ENCODE data around the gene ANKRD65.
"Not testable (repeated sequence)": the region's sequence is repeated elsewhere in the genome, so short reads cannot be mapped to it uniquely, and the experiment has no call there.

ANKRD65 gene

DNA sequence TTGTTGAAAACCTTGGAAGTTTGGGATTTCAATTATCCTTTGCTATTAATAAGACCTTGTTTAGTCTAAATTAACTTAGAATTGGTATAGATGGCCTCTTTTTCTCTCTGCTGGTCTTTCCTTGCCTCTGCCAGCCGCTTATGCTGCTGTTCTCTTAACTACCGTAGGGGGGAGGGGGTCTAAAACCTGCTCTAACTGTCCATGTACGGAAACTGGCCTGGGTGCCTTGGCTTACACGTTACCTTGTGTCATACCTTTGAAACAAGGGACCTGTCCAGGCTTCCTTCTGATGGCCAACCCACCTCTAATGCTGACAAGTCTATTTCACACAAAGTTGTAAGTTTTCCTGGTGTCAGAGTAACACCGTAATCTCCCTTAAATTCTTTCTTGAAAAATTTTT, 3.7 kb downstream of the ANKRD65 start:
- H3K4me1 ChIP-seq (ENCODE audit: control insufficient read depth in 1 of 2, insufficient read depth in 2 of 2, low read length in 2 of 2); H3K36me3 ChIP-seq (ENCODE audit: control insufficient read depth in 1 of 2, insufficient read depth in 2 of 2, low read length in 2 of 2); H3K9me3 ChIP-seq (ENCODE audit: control insufficient read depth in 1 of 2, low read length in 2 of 2); H3K4me3 ChIP-seq (ENCODE audit: low read depth in 1 of 2, low read length in 2 of 2); H3K9ac ChIP-seq (ENCODE audit: low read depth in 1 of 2, low read length in 2 of 2); H3K27ac ChIP-seq (ENCODE audit: low read depth, low read length); H3K27me3 ChIP-seq (ENCODE audit: control insufficient read depth in 1 of 2, insufficient read depth in 2 of 2, low read length in 2 of 2): not testable (repeated sequence)

DNA sequence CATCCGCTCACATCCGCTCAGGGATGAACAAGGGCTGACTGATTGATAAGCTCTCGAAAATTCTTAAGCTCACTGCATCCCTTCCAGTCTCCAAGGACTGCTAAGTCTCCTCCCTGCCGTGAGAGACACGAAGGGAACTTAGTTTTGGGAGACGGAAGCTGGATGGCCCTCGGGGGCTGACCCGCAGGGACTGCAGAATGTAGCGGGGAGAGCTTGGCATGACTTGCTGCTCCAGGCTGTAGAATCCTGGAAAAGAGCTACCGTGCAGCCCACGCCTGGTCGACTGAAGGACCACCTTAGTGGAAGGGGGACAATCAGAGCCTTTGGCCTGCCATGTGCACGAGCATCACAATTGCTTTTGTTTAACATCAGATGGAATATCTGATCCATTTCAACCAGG, 5.3 kb downstream of the ANKRD65 start:
- no peaks in the 10 kb centered on the region for H3K36me3 ChIP-seq (ENCODE audit: control insufficient read depth in 1 of 2, insufficient read depth in 2 of 2, low read length in 2 of 2)
- H3K4me3 ChIP-seq (ENCODE audit: low read depth in 1 of 2, low read length in 2 of 2) = no peak overlapping the region
- no peaks in the 10 kb centered on the region for H3K27me3 ChIP-seq (ENCODE audit: control insufficient read depth in 1 of 2, insufficient read depth in 2 of 2, low read length in 2 of 2)
- no peak overlapping the region for H3K9ac ChIP-seq (ENCODE audit: low read depth in 1 of 2, low read length in 2 of 2)
- H3K4me1 ChIP-seq (ENCODE audit: control insufficient read depth in 1 of 2, insufficient read depth in 2 of 2, low read length in 2 of 2) = no peaks in the 10 kb centered on the region
- no peaks in the 10 kb centered on the region for H3K9me3 ChIP-seq (ENCODE audit: control insufficient read depth in 1 of 2, low read length in 2 of 2)
- no peak overlapping the region for H3K27ac ChIP-seq (ENCODE audit: low read depth, low read length)

DNA sequence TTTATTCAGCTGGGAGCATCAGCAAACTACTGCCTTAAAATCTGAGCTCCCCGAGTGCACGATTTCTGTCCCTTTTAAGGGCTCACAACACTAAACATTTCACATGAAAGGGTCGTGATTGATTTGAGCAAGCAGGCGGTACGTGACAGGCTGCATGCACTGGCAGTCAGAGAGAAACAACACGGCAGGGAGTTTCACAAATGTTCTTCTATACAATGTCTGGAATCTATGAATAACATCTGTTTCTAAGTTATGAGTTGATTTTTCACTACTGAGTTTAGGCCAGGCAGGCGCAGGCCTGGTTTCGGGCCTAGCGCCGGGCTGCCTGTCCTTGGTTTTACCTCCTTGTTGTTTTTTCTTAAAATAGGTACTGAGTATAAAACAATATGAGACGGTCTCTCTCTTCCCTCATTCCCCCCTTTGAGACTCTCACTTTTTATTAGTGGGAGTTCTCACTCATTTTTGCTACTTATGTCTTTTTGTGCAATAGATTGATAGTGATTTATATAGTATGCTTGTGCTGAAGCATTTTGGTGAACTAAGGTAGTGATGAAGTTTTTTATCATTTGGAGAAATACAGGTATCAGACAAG, 8.7 kb downstream of the ANKRD65 start:
- not testable (repeated sequence) for H3K9me3 ChIP-seq (ENCODE audit: control insufficient read depth in 1 of 2, low read length in 2 of 2); H3K36me3 ChIP-seq (ENCODE audit: control insufficient read depth in 1 of 2, insufficient read depth in 2 of 2, low read length in 2 of 2); H3K27me3 ChIP-seq (ENCODE audit: control insufficient read depth in 1 of 2, insufficient read depth in 2 of 2, low read length in 2 of 2); H3K27ac ChIP-seq (ENCODE audit: low read depth, low read length); H3K4me1 ChIP-seq (ENCODE audit: control insufficient read depth in 1 of 2, insufficient read depth in 2 of 2, low read length in 2 of 2); H3K9ac ChIP-seq (ENCODE audit: low read depth in 1 of 2, low read length in 2 of 2); H3K4me3 ChIP-seq (ENCODE audit: low read depth in 1 of 2, low read length in 2 of 2)

DNA sequence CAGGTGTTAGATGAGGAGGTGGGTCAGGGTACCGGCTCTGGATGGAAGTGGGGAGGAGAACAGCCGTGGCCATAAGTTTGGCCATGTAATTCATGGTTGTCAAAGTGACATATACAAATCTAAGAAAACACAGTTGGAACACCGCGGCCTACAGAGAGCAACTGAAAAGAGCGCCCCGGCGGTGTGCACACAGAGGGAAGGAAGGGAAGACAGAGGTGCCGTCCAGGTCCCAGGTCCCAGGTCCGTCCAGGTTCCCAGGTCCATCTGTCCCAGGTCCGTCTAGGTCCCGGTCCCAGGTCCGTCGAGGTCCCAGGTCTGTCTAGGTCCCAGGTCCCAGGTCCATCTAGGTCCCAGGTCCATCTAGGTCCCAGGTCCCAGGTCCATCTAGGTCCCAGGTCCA, 9.4 kb downstream of the ANKRD65 start:
- Histone ChIP-seq H3K9me3 (ENCODE audit: control insufficient read depth in 1 of 2, low read length in 2 of 2) (no peaks in the 10 kb centered on the region), H3K27me3 (ENCODE audit: control insufficient read depth in 1 of 2, insufficient read depth in 2 of 2, low read length in 2 of 2) (no peaks in the 10 kb centered on the region), H3K36me3 (ENCODE audit: control insufficient read depth in 1 of 2, insufficient read depth in 2 of 2, low read length in 2 of 2) (no peaks in the 10 kb centered on the region), H3K4me3 (ENCODE audit: low read depth in 1 of 2, low read length in 2 of 2) (no peak overlapping the region), H3K27ac (ENCODE audit: low read depth, low read length) (no peak overlapping the region), H3K4me1 (ENCODE audit: control insufficient read depth in 1 of 2, insufficient read depth in 2 of 2, low read length in 2 of 2) (peaks cover 4 to 8% of the 10 kb centered on the region in 2 donors), H3K9ac (ENCODE audit: low read depth in 1 of 2, low read length in 2 of 2) (no peak overlapping the region)

DNA sequence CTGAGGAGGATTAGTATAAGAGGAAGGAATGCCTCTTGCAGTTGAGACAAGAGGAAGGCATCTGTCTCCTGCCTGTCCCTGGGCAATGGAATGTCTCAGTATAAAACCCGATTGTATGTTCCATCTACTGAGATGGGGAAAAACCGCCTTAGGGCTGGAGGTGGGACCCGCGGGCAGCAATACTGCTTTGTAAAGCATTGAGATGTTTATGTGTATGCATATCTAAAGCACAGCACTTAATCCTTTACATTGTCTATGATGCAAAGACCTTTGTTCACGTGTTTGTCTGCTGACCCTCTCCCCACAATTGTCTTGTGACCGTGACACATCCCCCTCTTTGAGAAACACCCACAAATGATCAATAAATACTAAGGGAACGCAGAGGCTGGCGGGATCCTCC, 10.8 kb downstream of the ANKRD65 start:
- H3K27me3 ChIP-seq (ENCODE audit: control insufficient read depth in 1 of 2, insufficient read depth in 2 of 2, low read length in 2 of 2); H3K9ac ChIP-seq (ENCODE audit: low read depth in 1 of 2, low read length in 2 of 2); H3K27ac ChIP-seq (ENCODE audit: low read depth, low read length); H3K36me3 ChIP-seq (ENCODE audit: control insufficient read depth in 1 of 2, insufficient read depth in 2 of 2, low read length in 2 of 2); H3K9me3 ChIP-seq (ENCODE audit: control insufficient read depth in 1 of 2, low read length in 2 of 2); H3K4me3 ChIP-seq (ENCODE audit: low read depth in 1 of 2, low read length in 2 of 2): not testable (repeated sequence)
- H3K4me1 ChIP-seq (ENCODE audit: control insufficient read depth in 1 of 2, insufficient read depth in 2 of 2, low read length in 2 of 2) = peaks cover 13 to 20% of the 10 kb centered on the region in 2 donors

DNA sequence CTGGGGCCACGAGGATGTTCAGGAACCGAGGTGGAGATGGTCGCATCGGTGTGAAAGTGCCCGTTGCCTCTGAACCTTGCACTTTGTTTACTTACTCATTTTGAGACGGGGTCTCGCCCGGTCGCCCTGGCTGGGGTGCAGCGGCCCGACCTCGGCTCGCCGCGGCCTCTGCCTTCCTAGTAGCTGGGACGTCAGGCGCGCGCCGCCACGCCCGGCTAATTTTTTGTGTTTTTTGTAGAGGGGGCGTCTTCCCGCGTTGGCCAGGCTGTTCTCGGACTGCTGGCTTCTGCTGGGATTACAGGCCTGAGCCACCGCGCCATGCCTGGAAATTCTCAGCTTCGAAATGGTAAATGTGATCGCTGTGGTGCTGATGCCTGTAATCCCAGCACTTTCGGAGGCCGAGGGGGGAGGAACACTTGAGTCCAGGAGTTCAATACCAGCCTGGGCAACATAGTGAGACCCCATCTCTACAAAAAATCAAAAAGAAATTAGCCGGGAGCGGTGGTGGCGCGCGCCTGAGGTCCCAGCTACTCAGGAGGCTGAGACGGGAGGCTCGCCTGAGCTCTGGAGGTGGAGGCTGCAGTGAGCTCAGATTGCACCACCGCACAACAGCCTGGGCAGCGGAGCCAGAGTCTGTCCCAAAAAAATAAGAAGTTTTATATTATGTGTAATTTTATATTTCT, 13.3 kb downstream of the ANKRD65 start:
- H3K36me3 ChIP-seq (ENCODE audit: control insufficient read depth in 1 of 2, insufficient read depth in 2 of 2, low read length in 2 of 2) = peaks cover 6 to 22% of the 10 kb centered on the region in 2 donors
- peak overlapping the region; percentile 50 for H3K27ac ChIP-seq (ENCODE audit: low read depth, low read length)
- no peaks in the 10 kb centered on the region for H3K27me3 ChIP-seq (ENCODE audit: control insufficient read depth in 1 of 2, insufficient read depth in 2 of 2, low read length in 2 of 2)
- H3K4me3 ChIP-seq (ENCODE audit: low read depth in 1 of 2, low read length in 2 of 2) = peak overlapping the region; percentile 78 to 91
- peak overlapping the region; percentile 76 to 79 for H3K9ac ChIP-seq (ENCODE audit: low read depth in 1 of 2, low read length in 2 of 2)
- no peaks in the 10 kb centered on the region for H3K9me3 ChIP-seq (ENCODE audit: control insufficient read depth in 1 of 2, low read length in 2 of 2)
- peaks cover 13 to 20% of the 10 kb centered on the region in 2 donors for H3K4me1 ChIP-seq (ENCODE audit: control insufficient read depth in 1 of 2, insufficient read depth in 2 of 2, low read length in 2 of 2)

DNA sequence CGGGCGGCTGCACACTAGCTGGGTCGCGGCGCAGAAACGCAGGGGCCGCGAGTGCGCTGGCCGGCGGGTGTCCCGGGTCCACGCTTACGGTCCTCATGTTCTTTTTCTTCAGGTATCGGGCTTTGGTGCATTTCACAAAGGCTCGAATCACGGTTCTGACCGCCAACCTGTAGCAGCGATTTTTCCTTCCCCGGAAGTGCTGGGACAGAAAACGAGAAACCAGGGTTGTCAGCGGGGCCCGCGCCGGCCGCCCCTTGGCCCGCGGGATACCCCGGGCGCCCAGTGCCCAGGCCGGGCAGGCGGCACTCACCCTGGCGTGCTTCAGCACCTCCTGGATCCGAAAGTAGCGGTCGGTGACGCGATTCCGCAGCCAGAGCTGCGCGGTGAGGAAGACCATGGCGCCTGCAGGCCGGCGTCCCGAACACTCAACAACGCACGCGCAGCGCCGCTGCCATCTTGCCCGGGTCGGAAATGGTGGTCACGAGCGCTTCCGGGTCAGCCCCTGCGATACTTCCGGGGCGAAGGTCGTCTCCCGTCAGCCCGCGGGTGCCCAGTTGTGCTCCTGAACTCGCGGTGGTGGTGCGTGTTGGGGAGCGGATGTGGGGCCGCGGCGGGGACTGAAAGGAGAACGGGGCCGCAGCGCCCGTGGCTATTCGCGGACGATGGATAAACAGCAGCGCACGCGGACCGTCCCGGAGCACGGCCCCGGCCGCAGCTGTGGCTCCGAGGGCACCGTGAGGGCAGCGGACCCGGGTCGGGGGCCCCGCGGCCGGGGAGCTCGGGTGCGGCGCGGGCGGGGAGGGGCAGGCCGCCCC, 14.0 kb downstream of the ANKRD65 start, which contains the start of gene MRPL20:
Gene MRPL20 (minus strand): TSS at position 473 of the 815 bp plus-strand sequence. CDS start 76 bp downstream, at position 397.
- Histone ChIP-seq H3K9ac (ENCODE audit: low read depth in 1 of 2, low read length in 2 of 2) (peak within 1 kb of the TSS; percentile 76 to 79), H3K27ac (ENCODE audit: low read depth, low read length) (peak within 1 kb of the TSS; percentile 50), H3K4me3 (ENCODE audit: low read depth in 1 of 2, low read length in 2 of 2) (peak within 1 kb of the TSS; percentile 78 to 91), H3K4me1 (ENCODE audit: control insufficient read depth in 1 of 2, insufficient read depth in 2 of 2, low read length in 2 of 2) (peaks cover 13 to 20% of the 10 kb centered on the region in 2 donors), H3K27me3 (ENCODE audit: control insufficient read depth in 1 of 2, insufficient read depth in 2 of 2, low read length in 2 of 2) (no peaks in the 10 kb centered on the region), H3K36me3 (ENCODE audit: control insufficient read depth in 1 of 2, insufficient read depth in 2 of 2, low read length in 2 of 2) (peaks cover 11 to 29% of the 10 kb centered on the region in 2 donors), H3K9me3 (ENCODE audit: control insufficient read depth in 1 of 2, low read length in 2 of 2) (no peaks in the 10 kb centered on the region)

DNA sequence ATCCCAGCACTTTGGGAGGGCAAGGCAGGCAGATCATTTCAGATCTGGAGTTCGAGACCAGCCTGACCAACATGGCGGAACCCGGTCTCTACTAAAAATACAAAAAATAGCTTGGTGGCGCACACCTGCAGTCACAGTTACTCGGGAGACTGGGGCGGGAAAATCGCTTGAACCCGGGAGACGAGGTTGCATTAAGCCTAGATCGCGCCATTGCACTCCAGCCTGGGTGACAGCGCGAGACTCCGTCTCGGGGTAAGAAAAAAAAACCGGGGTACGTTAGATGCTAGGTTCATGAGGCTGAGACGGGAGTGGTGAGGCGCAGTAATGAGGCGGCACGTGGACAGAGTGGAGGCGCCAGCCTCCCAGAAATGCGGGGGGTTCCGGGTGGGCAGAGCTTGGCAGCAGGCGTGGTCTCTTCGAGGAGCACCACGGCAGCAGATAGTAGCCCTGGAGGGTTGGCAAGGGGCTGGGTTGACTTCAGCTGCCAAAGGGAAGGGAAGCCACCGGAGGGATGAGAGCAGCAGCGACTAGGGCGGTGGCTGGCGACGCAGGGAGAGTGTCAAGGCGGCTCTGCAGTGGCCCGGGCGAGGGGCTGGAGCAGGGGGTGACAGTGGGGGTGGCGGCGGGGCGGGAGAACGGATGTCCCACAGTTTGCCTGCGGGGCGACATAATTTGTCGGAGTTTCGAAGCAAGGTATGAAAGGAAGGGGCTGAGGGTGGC, 14.8 kb downstream of the ANKRD65 start:
- H3K36me3 ChIP-seq (ENCODE audit: control insufficient read depth in 1 of 2, insufficient read depth in 2 of 2, low read length in 2 of 2) = peaks cover 18 to 37% of the 10 kb centered on the region in 2 donors
- H3K4me1 ChIP-seq (ENCODE audit: control insufficient read depth in 1 of 2, insufficient read depth in 2 of 2, low read length in 2 of 2) = peaks cover 17 to 23% of the 10 kb centered on the region in 2 donors
- peak overlapping the region; percentile 76 to 79 for H3K9ac ChIP-seq (ENCODE audit: low read depth in 1 of 2, low read length in 2 of 2)
- no peaks in the 10 kb centered on the region for H3K9me3 ChIP-seq (ENCODE audit: control insufficient read depth in 1 of 2, low read length in 2 of 2)
- no peaks in the 10 kb centered on the region for H3K27me3 ChIP-seq (ENCODE audit: control insufficient read depth in 1 of 2, insufficient read depth in 2 of 2, low read length in 2 of 2)
- H3K27ac ChIP-seq (ENCODE audit: low read depth, low read length) = no peak overlapping the region
- peak overlapping the region; percentile 78 to 91 for H3K4me3 ChIP-seq (ENCODE audit: low read depth in 1 of 2, low read length in 2 of 2)

DNA sequence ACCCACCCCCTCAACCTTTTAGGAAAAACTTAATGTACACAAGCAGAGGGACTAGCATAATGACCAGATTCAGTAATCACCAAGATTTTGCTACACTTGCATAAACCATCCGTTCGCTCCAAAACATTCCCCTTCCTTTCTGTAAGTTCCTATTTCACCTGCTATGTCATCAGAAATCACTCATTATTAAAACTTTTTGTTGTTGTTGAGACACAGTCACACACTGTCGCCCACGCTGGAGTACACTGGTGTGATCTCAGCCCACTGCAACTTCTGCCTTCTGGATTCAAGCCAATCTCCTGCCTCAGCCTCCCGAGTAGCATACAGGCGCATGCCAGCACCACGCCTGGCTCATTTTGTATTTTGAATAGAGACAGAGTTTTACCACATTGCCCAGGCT, 17.4 kb downstream of the ANKRD65 start:
- Histone ChIP-seq H3K4me3 (ENCODE audit: low read depth in 1 of 2, low read length in 2 of 2) (no peak overlapping the region), H3K9ac (ENCODE audit: low read depth in 1 of 2, low read length in 2 of 2) (no peak overlapping the region), H3K27ac (ENCODE audit: low read depth, low read length) (no peak overlapping the region), H3K9me3 (ENCODE audit: control insufficient read depth in 1 of 2, low read length in 2 of 2) (no peaks in the 10 kb centered on the region), H3K27me3 (ENCODE audit: control insufficient read depth in 1 of 2, insufficient read depth in 2 of 2, low read length in 2 of 2) (no peaks in the 10 kb centered on the region), H3K4me1 (ENCODE audit: control insufficient read depth in 1 of 2, insufficient read depth in 2 of 2, low read length in 2 of 2) (peaks cover 30 to 38% of the 10 kb centered on the region in 2 donors), H3K36me3 (ENCODE audit: control insufficient read depth in 1 of 2, insufficient read depth in 2 of 2, low read length in 2 of 2) (peaks cover 27 to 47% of the 10 kb centered on the region in 2 donors)

Data from duodenal mucosa (tissue), 2 donors.